ENCODE measurements around the gene CLIC4. TPM values are rescaled to one million over a fixed set of nuclear protein-coding genes. Genes with fewer than 3 reads are reported as not detected.

The CLIC4 gene
- total and polyA plus RNA-seq, 2 of the 8 experiments (the other 6 are each of a cell fraction or from before 2014, with no cell fraction given): 77.5 to 293 TPM

GRCh38 chr1:24870551-24871195 lies 125.4 kb downstream of the CLIC4 start:
- Histone ChIP-seq H3K4me3 (ENCODE audit: extremely low read depth in 1 of 4, insufficient read depth in 2 of 4, low read depth in 3 of 4, low read length in 4 of 4) (no peak overlapping the region), H3K9ac (replicated peaks in 1 of 4; ENCODE audit: extremely low read depth in 1 of 4, low read depth in 3 of 4, low read length in 3 of 4) (no peak overlapping the region), H3K14ac (ENCODE audit: insufficient read length) (no peak overlapping the region), H3K18ac (ENCODE audit: extremely low read depth, low read length) (no peak overlapping the region), H4K91ac (replicated peaks; ENCODE audit: insufficient read length, low read length) (no peak overlapping the region), H3K79me1 (ENCODE audit: low read depth, low read length) (no peaks in the 10 kb centered on the region), H3K9me3 (ENCODE audit: insufficient read depth in 2 of 2, low read depth in 1 of 2, low read length in 1 of 2) (no peaks in the 10 kb centered on the region), H3K79me2 (ENCODE audit: control insufficient read depth in 1 of 2, insufficient read depth in 2 of 2, low read length in 2 of 2) (no peaks in the 10 kb centered on the region), H2BK120ac (replicated peaks; ENCODE audit: low read depth, low read length) (no peak overlapping the region), H3K27ac (ENCODE audit: low read depth, low read length) (no peak overlapping the region), H3K56ac (replicated peaks; ENCODE audit: insufficient read length, low read depth, low read length) (no peak overlapping the region), H3K36me3 (ENCODE audit: control insufficient read depth in 2 of 4, insufficient read depth in 4 of 4, low read length in 3 of 4) (no peaks in the 10 kb centered on the region), H4K5ac (ENCODE audit: insufficient read length, low read depth, low read length) (no peak overlapping the region), H2BK15ac (ENCODE audit: low read length) (no peak overlapping the region), H4K20me1 (replicated peaks in 1 of 2; ENCODE audit: control insufficient read depth in 1 of 2, insufficient read depth in 2 of 2, low read length in 2 of 2) (no peaks in the 10 kb centered on the region), H3K4me1 (replicated peaks in 1 of 4; ENCODE audit: control insufficient read depth in 3 of 4, insufficient read depth in 4 of 4, low read length in 3 of 4) (no peaks in the 10 kb centered on the region; a peak in 1 of 7 replicates), H2BK12ac (ENCODE audit: low read depth, low read length) (no peak overlapping the region), H3K23me2 (ENCODE audit: low read depth, low read length) (no peaks in the 10 kb centered on the region), H3K27me3 (replicated peaks in 1 of 4; ENCODE audit: control insufficient read depth in 3 of 4, extremely low read depth in 1 of 4, insufficient read depth in 3 of 4, low read length in 3 of 4) (peaks cover 0 to 3% (median 0%) of the 10 kb centered on the region in 4 experiments; a peak in 1 of 7 replicates), H2BK20ac (ENCODE audit: low read length) (no peak overlapping the region), H2AFZ (ENCODE audit: low read length) (peak overlapping the region; percentile 71; the same call in 1 of the 2 replicates), H3K23ac (ENCODE audit: insufficient read length) (no peak overlapping the region), H3K4me2 (ENCODE audit: insufficient read depth in 1 of 2, low read depth in 2 of 2, low read length in 2 of 2) (no peak overlapping the region), H3K4ac (replicated peaks; ENCODE audit: insufficient read length, low read depth, low read length) (no peak overlapping the region), H4K8ac (ENCODE audit: extremely low read depth, insufficient read depth, low read length) (no peak overlapping the region), H2AK5ac (ENCODE audit: low read depth, low read length) (no peak overlapping the region), H2BK5ac (ENCODE audit: low read depth, low read length) (no peak overlapping the region)
- CTCF ChIA-PET (ENCODE audit: partially characterized antibody): interaction anchor here (0.8 to 2.9 kb wide), 3 partner anchors 9 to 172 kb away, joined by 3 to 11 read pairs (median 3); no protein-coding TSS in a partner anchor
- WGBS, 2 experiments (ENCODE audit: extremely low coverage in 1 of 2, insufficient coverage in 1 of 2, insufficient read length in 1 of 2, insufficient replicate concordance in 2 of 2, low coverage in 1 of 2, low lambda C conversion rate in 2 of 2, missing lambda C conversion rate in 1 of 2): 87% methylated on average over 20 of the region's 20 CpGs; no CpG with 5 or more reads in 1 of the 2 experiments
- POLR2A ChIA-PET (ENCODE audit: partially characterized antibody): interaction anchor here (0.7 kb wide), 1 partner anchor 308 kb away, joined by 3 read pairs; no protein-coding TSS in a partner anchor
- DNase-seq (ENCODE audit: low read depth in 1 of 2, low spot score in 2 of 2) (no peak), FAIRE-seq (no peak)
- no peak for TF ChIP-seq POU5F1 (IDR thresholded peaks at IDR 0.05; ENCODE audit: low read depth, low read length)
